Measurements from ENCODE around the gene FLACC1.

GRCh38 chr2:201345625-201346213 is 11.4 kb downstream of the FLACC1 start:
- TF ChIP-seq POLR2A (IDR thresholded peaks at IDR 0.05; ENCODE audit: control extremely low read depth in 1 of 2, low read depth in 2 of 2, low read length in 2 of 2) (no peak), SP1 (IDR thresholded peaks at IDR 0.05; ENCODE audit: low read depth, low read length) (no peak), SIX5 (IDR thresholded peaks at IDR 0.05; ENCODE audit: low read depth, low read length) (no peak), TAF1 (IDR thresholded peaks at IDR 0.05; ENCODE audit: low read depth, low read length) (no peak), EP300 (IDR thresholded peaks at IDR 0.05; ENCODE audit: borderline replicate concordance in 1 of 2, low read depth in 2 of 2, low read length in 2 of 2) (no peak)
- TF ChIP-seq, protein P1, sequence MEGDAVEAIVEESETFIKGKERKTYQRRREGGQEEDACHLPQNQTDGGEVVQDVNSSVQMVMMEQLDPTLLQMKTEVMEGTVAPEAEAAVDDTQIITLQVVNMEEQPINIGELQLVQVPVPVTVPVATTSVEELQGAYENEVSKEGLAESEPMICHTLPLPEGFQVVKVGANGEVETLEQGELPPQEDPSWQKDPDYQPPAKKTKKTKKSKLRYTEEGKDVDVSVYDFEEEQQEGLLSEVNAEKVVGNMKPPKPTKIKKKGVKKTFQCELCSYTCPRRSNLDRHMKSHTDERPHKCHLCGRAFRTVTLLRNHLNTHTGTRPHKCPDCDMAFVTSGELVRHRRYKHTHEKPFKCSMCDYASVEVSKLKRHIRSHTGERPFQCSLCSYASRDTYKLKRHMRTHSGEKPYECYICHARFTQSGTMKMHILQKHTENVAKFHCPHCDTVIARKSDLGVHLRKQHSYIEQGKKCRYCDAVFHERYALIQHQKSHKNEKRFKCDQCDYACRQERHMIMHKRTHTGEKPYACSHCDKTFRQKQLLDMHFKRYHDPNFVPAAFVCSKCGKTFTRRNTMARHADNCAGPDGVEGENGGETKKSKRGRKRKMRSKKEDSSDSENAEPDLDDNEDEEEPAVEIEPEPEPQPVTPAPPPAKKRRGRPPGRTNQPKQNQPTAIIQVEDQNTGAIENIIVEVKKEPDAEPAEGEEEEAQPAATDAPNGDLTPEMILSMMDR (IDR thresholded peaks at IDR 0.05; ENCODE audit: control extremely low read depth in 1 of 3, insufficient read depth in 1 of 3, low read depth in 1 of 3, low read length in 3 of 3), result no peak

All from H1 (cell line).